GM18526 (cell line): Measurements from ENCODE around the gene ERVW-1.
"Not testable (repeated sequence)": the region's sequence is repeated elsewhere in the genome, so short reads cannot be mapped to it uniquely, and the experiment has no call there.

Source experiments
- POLR2A ChIP-seq: IDR thresholded peaks from 3 replicates; pipeline ENCODE4 v1.6.1; 2011; ENCODE audit not compliant: insufficient read length; ENCODE audit errors: extremely low read depth

The ERVW-1 gene

GRCh38 chr7:92477681-92478080 lies at the start of gene ERVW-1:
TSS of gene ERVW-1 (minus strand) at chr7:92477946. CDS start at chr7:92470381, 7,565 bp downstream.
- not testable (repeated sequence) for TF ChIP-seq POLR2A

GRCh38 chr7:92523110-92523509 lies 45.4 kb upstream of the ERVW-1 start:
- no peak for TF ChIP-seq POLR2A

- no peak for TF ChIP-seq POLR2A
Observed at GRCh38 chr7:92520024-92520423, 42.3 kb upstream of the ERVW-1 start.

GRCh38 chr7:92517631-92518030 lies 39.9 kb upstream of the ERVW-1 start:
- no peak for TF ChIP-seq POLR2A

GRCh38 chr7:92513167-92513902 lies 35.6 kb upstream of the ERVW-1 start:
- TF ChIP-seq POLR2A: no peak

GRCh38 chr7:92508946-92509345 lies 31.2 kb upstream of the ERVW-1 start:
- no peak for TF ChIP-seq POLR2A

- no peak for TF ChIP-seq POLR2A
Observed at GRCh38 chr7:92506363-92506762, 28.6 kb upstream of the ERVW-1 start.

- no peak for TF ChIP-seq POLR2A
Observed at GRCh38 chr7:92504563-92504962, 26.8 kb upstream of the ERVW-1 start.

GRCh38 chr7:92503767-92504166 lies 26.0 kb upstream of the ERVW-1 start:
- TF ChIP-seq POLR2A: no peak

- no peak for TF ChIP-seq POLR2A
Observed at GRCh38 chr7:92498557-92498956, 20.8 kb upstream of the ERVW-1 start.

- TF ChIP-seq POLR2A: no peak
Observed at GRCh38 chr7:92496876-92497275, 19.1 kb upstream of the ERVW-1 start.

- no peak for TF ChIP-seq POLR2A
Observed at GRCh38 chr7:92489634-92490033, 11.9 kb upstream of the ERVW-1 start.

- no peak for TF ChIP-seq POLR2A
Observed at GRCh38 chr7:92487804-92488203, 10.1 kb upstream of the ERVW-1 start.

GRCh38 chr7:92485974-92486373 lies 8.2 kb upstream of the ERVW-1 start:
- TF ChIP-seq POLR2A: no peak

GRCh38 chr7:92485267-92485892 lies 7.6 kb upstream of the ERVW-1 start:
- TF ChIP-seq POLR2A: no peak

- TF ChIP-seq POLR2A: no peak
Observed at GRCh38 chr7:92478711-92479110, 965 bp upstream of the ERVW-1 start.

- no peak for TF ChIP-seq POLR2A
Observed at GRCh38 chr7:92478095-92478494, 349 bp upstream of the ERVW-1 start.
